OCI-LY7 (cell line): ENCODE results near the gene RNU6-9. TPM values are rescaled to one million over a fixed set of nuclear protein-coding genes. Genes with fewer than 3 reads are reported as not detected.

ENCODE experiments used
- BruUV-seq: library from RNA; stranded (reverse); fragments of 400-500 nt; replicated peaks from 2 replicates; lab custom pipeline; 2021; lab: Mats Ljungman, UMichigan
- CTCF ChIA-PET: fragments of 300-600 bp; sonication (Branson Sonifier 250); formaldehyde crosslinking; loops from one replicate; lab custom pipeline; 2022; ENCODE audit warnings: antibody characterized with exemption; ENCODE audit not compliant: unreplicated experiment; lab: Charles Lee
- POLR2A ChIA-PET: fragments of 300-600 bp; sonication (Branson Sonifier 250); formaldehyde crosslinking; loops from one replicate; lab custom pipeline; 2022; ENCODE audit warnings: antibody characterized with exemption; lab: Charles Lee
- DNase-seq: peaks from one replicate; pipeline ENCODE4 v3.0.0-alpha.2; 2015; ENCODE audit warnings: low spot score
- H2AFZ ChIP-seq: fragments of 200-600 bp; sonication (generic), shearing (Covaris generic); 2 replicates; pipeline ENCODE4 v1.6.1; 2014; ENCODE audit warnings: mild to moderate bottlenecking, antibody characterized with exemption, low read length, moderate library complexity
- H3K27ac ChIP-seq: fragments of 200-600 bp; sonication (generic); 2 replicates; pipeline ENCODE4 v1.5.1; 2014; ENCODE audit warnings: mixed run types, low read depth, mild to moderate bottlenecking, moderate library complexity, low read length, inconsistent platforms; ENCODE audit not compliant: poor library complexity, severe bottlenecking
- H3K36me3 ChIP-seq: fragments of 200-600 bp; sonication (generic); 2 replicates; pipeline ENCODE4 v1.6.1; 2014; ENCODE audit warnings: mild to moderate bottlenecking, antibody characterized with exemption, low read length, moderate library complexity, mixed read lengths; ENCODE audit not compliant: insufficient read depth
- H3K4me1 ChIP-seq: fragments of 200-600 bp; sonication (generic); 2 replicates; pipeline ENCODE4 v1.5.1; 2014; ENCODE audit warnings: mild to moderate bottlenecking, low read length; ENCODE audit not compliant: insufficient read depth, poor library complexity, severe bottlenecking
- H3K4me2 ChIP-seq: fragments of 200-600 bp; sonication (generic); 2 replicates; pipeline ENCODE4 v1.6.1; 2014; ENCODE audit warnings: mild to moderate bottlenecking, low read length
- H3K4me3 ChIP-seq: fragments of 200-600 bp; sonication (generic); 2 replicates; pipeline ENCODE4 v1.5.1; 2014; ENCODE audit warnings: mild to moderate bottlenecking, low read depth, low read length; ENCODE audit not compliant: poor library complexity, severe bottlenecking
- H3K79me2 ChIP-seq: fragments of 200-600 bp; sonication (generic); 2 replicates; pipeline ENCODE4 v1.6.1; 2016; ENCODE audit warnings: low read depth, mild to moderate bottlenecking, low read length, moderate library complexity, mixed read lengths; ENCODE audit not compliant: insufficient read depth
- H3K9me2 ChIP-seq: fragments of 200-600 bp; sonication (generic); 2 replicates; pipeline ENCODE4 v1.6.1; 2016; ENCODE audit warnings: mild to moderate bottlenecking, low read length, mixed read lengths; ENCODE audit not compliant: insufficient read depth
- H3K9me3 ChIP-seq: fragments of 200-600 bp; sonication (generic); 2 replicates; pipeline ENCODE4 v1.6.1; 2014; ENCODE audit warnings: mild to moderate bottlenecking, mixed run types, low read length, mixed read lengths
- H4K20me1 ChIP-seq: fragments of 200-600 bp; sonication (generic); 2 replicates; pipeline ENCODE4 v1.6.1; 2014; ENCODE audit warnings: mild to moderate bottlenecking, antibody characterized with exemption, low read length, moderate library complexity, mixed read lengths; ENCODE audit not compliant: insufficient read depth
- CTCF ChIP-seq: fragments of 200-600 bp; sonication (generic); conservative IDR thresholded peaks from 2 replicates; pipeline ENCODE4 v1.5.1; 2014; ENCODE audit warnings: mild to moderate bottlenecking, antibody characterized with exemption, low read length, moderate library complexity, mixed read lengths
- EZH2phosphoT487 ChIP-seq: fragments of 200-600 bp; sonication (generic); IDR thresholded peaks from 2 replicates; pipeline ENCODE4 v1.6.1; 2018; ENCODE audit warnings: low read depth, borderline replicate concordance, mild to moderate bottlenecking, mixed run types, antibody characterized with exemption, low read length, moderate library complexity, mixed read lengths
- intact Hi-C: fragments of 100-400 bp; cut with micrococcal nuclease; formaldehyde crosslinking; loops from one replicate; pipeline ENCODE4 v1.10.0; 2022; ENCODE audit not compliant: unreplicated experiment
- total RNA-seq, 2 experiments: library from RNA; depleted of rRNA in 1 of 2; stranded (reverse); fragments of >200 nt in 1 of 2; shearing (Covaris generic) in 1 of 2; gene quantifications; 2 replicates each; pipeline ENCODE4 v1.2.3, GENCODE V29; 2014 to 2022

The RNU6-9 gene
- total RNA-seq, 2 experiments from 2014 or later, result not detected

- Histone ChIP-seq H3K36me3 (peaks cover 20% of the 10 kb centered on the region; the same call in 1 of the 2 replicates), H3K9me2 (no peaks in the 10 kb centered on the region), H3K9me3 (no peaks in the 10 kb centered on the region), H3K27ac (no peak overlapping the region), H3K4me1 (peaks cover 29% of the 10 kb centered on the region), H3K4me2 (no peak overlapping the region), H4K20me1 (no peaks in the 10 kb centered on the region), H3K79me2 (no peaks in the 10 kb centered on the region), H3K4me3 (no peak overlapping the region), H2AFZ (no peak overlapping the region)
- intact Hi-C loops, result no loop called here
- no TSS peak for BruUV-seq
- TF ChIP-seq EZH2phosphoT487, result no peak
- TF ChIP-seq CTCF, result no peak
- CTCF ChIA-PET, result no interaction called here
- POLR2A ChIA-PET, result interaction anchor here (0.6 kb wide), 1 partner anchor 166 kb away, joined by 3 read pairs; no protein-coding TSS in a partner anchor
- no peak for DNase-seq
Measured at GRCh38 chr19:866769-867300, 26.4 kb upstream of the RNU6-9 start.

GRCh38 chr19:867301-867793 lies 25.9 kb upstream of the RNU6-9 start:
- TF ChIP-seq CTCF (no peak), EZH2phosphoT487 (no peak)
- intact Hi-C loops, result no loop called here
- CTCF ChIA-PET, result no interaction called here

GRCh38 chr19:867855-868457 lies 25.3 kb upstream of the RNU6-9 start:
- no peak overlapping the region for H2AFZ ChIP-seq
- H3K9me3 ChIP-seq, result no peaks in the 10 kb centered on the region
- H3K79me2 ChIP-seq, result no peaks in the 10 kb centered on the region
- no peaks in the 10 kb centered on the region for H4K20me1 ChIP-seq
- H3K4me3 ChIP-seq, result no peak overlapping the region
- no TSS peak for BruUV-seq
- no peak overlapping the region for H3K4me2 ChIP-seq
- H3K4me1 ChIP-seq, result peaks cover 32% of the 10 kb centered on the region
- TF ChIP-seq CTCF (no peak), EZH2phosphoT487 (no peak)
- no peak overlapping the region for H3K27ac ChIP-seq
- POLR2A ChIA-PET, result no interaction called here
- H3K9me2 ChIP-seq, result no peaks in the 10 kb centered on the region
- peaks cover 20% of the 10 kb centered on the region; the same call in 1 of the 2 replicates for H3K36me3 ChIP-seq
- intact Hi-C loops, result no loop called here
- DNase-seq, result no peak
- CTCF ChIA-PET, result no interaction called here

More at GRCh38 chr19:867301-867793, 25.9 kb upstream of the RNU6-9 start:
- no peak overlapping the region for H3K27ac ChIP-seq
- BruUV-seq, result no TSS peak
- no peak overlapping the region for H3K4me3 ChIP-seq
- no peaks in the 10 kb centered on the region for H4K20me1 ChIP-seq
- DNase-seq, result no peak
- peaks cover 20% of the 10 kb centered on the region; the same call in 1 of the 2 replicates for H3K36me3 ChIP-seq
- POLR2A ChIA-PET, result interaction anchor here (0.6 kb wide), 1 partner anchor 165 kb away, joined by 3 read pairs; no protein-coding TSS in a partner anchor
- H2AFZ ChIP-seq, result no peak overlapping the region
- peaks cover 34% of the 10 kb centered on the region for H3K4me1 ChIP-seq
- no peaks in the 10 kb centered on the region for H3K9me3 ChIP-seq
- no peaks in the 10 kb centered on the region for H3K79me2 ChIP-seq
- no peaks in the 10 kb centered on the region for H3K9me2 ChIP-seq
- H3K4me2 ChIP-seq, result no peak overlapping the region
